HepG2 (cell line): Measurements from ENCODE around the gene SMIM28. TPM values are rescaled to one million over a fixed set of nuclear protein-coding genes. Genes with fewer than 3 reads are reported as not detected.

Experiments
- CHCHD3 ChIP-seq: sonication (generic); formaldehyde crosslinking; IDR thresholded peaks from 2 replicates; pipeline ENCODE4 v1.8.0; 2022; ENCODE audit warnings: mild to moderate bottlenecking, missing genetic modification reagents, moderate library complexity
- CREB1 ChIP-seq, 2 experiments: fragments of 450-650 bp in 1 of 2; IDR thresholded peaks; 2 replicates each; pipeline ENCODE4 v1.6.1; 2016 to 2017; ENCODE audit warnings: control low read depth in 1 of 2, mild to moderate bottlenecking in 1 of 2, missing compliant biosample characterization in 1 of 2, missing genetic modification characterization in 1 of 2
- DMAP1 ChIP-seq: IDR thresholded peaks from 2 replicates; pipeline ENCODE4 v1.6.1; 2016
- FOXC1 ChIP-seq: sonication (generic); formaldehyde crosslinking; IDR thresholded peaks from 2 replicates; pipeline ENCODE4 v1.8.0; 2022; ENCODE audit warnings: mild to moderate bottlenecking, missing genetic modification reagents, borderline replicate concordance
- HES4 ChIP-seq: sonication (generic); formaldehyde crosslinking; IDR thresholded peaks from 2 replicates; pipeline ENCODE4 v1.9.0; 2021; ENCODE audit warnings: mild to moderate bottlenecking, missing genetic modification reagents, borderline replicate concordance
- HIVEP1 ChIP-seq: sonication (generic); formaldehyde crosslinking; IDR thresholded peaks from 2 replicates; pipeline ENCODE4 v1.4.0; 2020; ENCODE audit warnings: mild to moderate bottlenecking, missing genetic modification reagents
- HNF4A ChIP-seq: sonication (generic); formaldehyde crosslinking; IDR thresholded peaks from 2 replicates; pipeline ENCODE4 v1.4.0; 2020; ENCODE audit warnings: missing genetic modification reagents
- KDM5B ChIP-seq: sonication (generic); formaldehyde crosslinking; IDR thresholded peaks from 2 replicates; pipeline ENCODE4 v1.4.0; 2020; ENCODE audit warnings: missing genetic modification reagents, mild to moderate bottlenecking, borderline replicate concordance
- KLF6 ChIP-seq: IDR thresholded peaks from 2 replicates; pipeline ENCODE4 v1.8.0; 2016; ENCODE audit warnings: missing biosample characterization, missing genetic modification reagents
- MED13 ChIP-seq: sonication (generic); formaldehyde crosslinking; IDR thresholded peaks from 2 replicates; pipeline ENCODE4 v1.5.0; 2020; ENCODE audit warnings: missing genetic modification reagents
- MXD4 ChIP-seq: IDR thresholded peaks from 2 replicates; pipeline ENCODE4 v1.6.1; 2016; ENCODE audit warnings: mild to moderate bottlenecking, missing biosample characterization, missing genetic modification reagents
- NR2F2 ChIP-seq: IDR thresholded peaks from 2 replicates; pipeline ENCODE4 v1.6.1; 2012; ENCODE audit warnings: low read depth, inconsistent platforms, borderline replicate concordance
- RFX3 ChIP-seq: IDR thresholded peaks from 2 replicates; pipeline ENCODE4 v1.6.1; 2016; ENCODE audit warnings: missing biosample characterization, missing genetic modification reagents
- SAP130 ChIP-seq: IDR thresholded peaks from 2 replicates; pipeline ENCODE4 v1.6.1; 2016; ENCODE audit warnings: low read depth
- SCMH1 ChIP-seq: sonication (generic); formaldehyde crosslinking; IDR thresholded peaks from 2 replicates; pipeline ENCODE4 v1.9.0; 2021; ENCODE audit warnings: missing genetic modification reagents, mild to moderate bottlenecking, borderline replicate concordance
- SETDB1 ChIP-seq: sonication (generic); formaldehyde crosslinking; IDR thresholded peaks from 2 replicates; pipeline ENCODE4 v1.5.1; 2020; ENCODE audit warnings: missing genetic modification reagents, mild to moderate bottlenecking, borderline replicate concordance
- SMAD1 ChIP-seq: sonication (generic); formaldehyde crosslinking; IDR thresholded peaks from 2 replicates; pipeline ENCODE4 v1.4.0; 2020; ENCODE audit warnings: missing genetic modification reagents, low read depth, mild to moderate bottlenecking, borderline replicate concordance
- YEATS2 ChIP-seq: sonication (generic); formaldehyde crosslinking; IDR thresholded peaks from 2 replicates; pipeline ENCODE4 v1.4.0; 2020; ENCODE audit warnings: missing genetic modification reagents, borderline replicate concordance
- ZKSCAN8 ChIP-seq: IDR thresholded peaks from 2 replicates; pipeline ENCODE4 v1.6.1; 2016; ENCODE audit warnings: borderline replicate concordance, missing genetic modification reagents, missing compliant biosample characterization
- ZNF17 ChIP-seq: sonication (generic); formaldehyde crosslinking; IDR thresholded peaks from 2 replicates; pipeline ENCODE4 v1.5.0; 2020; ENCODE audit warnings: mild to moderate bottlenecking, missing genetic modification reagents
- ZNF451 ChIP-seq: sonication (generic); formaldehyde crosslinking; IDR thresholded peaks from 2 replicates; pipeline ENCODE4 v1.5.0; 2020; ENCODE audit warnings: mild to moderate bottlenecking, missing genetic modification reagents
- ZNF501 ChIP-seq: sonication (generic); formaldehyde crosslinking; IDR thresholded peaks from 2 replicates; pipeline ENCODE4 v1.5.1; 2020; ENCODE audit warnings: mild to moderate bottlenecking, moderate library complexity, missing genetic modification reagents
- polyA plus RNA-seq, 8 experiments: library from polyadenylated mRNA; depleted of rRNA in 3 of 8; stranded (reverse) in 7 of 8; unstranded in 1 of 8; fragments of >200 nt; fragmentation: Illumina TruSeq in 4 of 8; extraction: Trizol in 4 of 8; gene quantifications; 2 replicates each; pipeline versions ENCODE4 v1.2.1 to v1.2.3, GENCODE V29; 2011 to 2016; ENCODE audit warnings: low read depth in 4 of 8, missing spikeins in 1 of 8, mixed read lengths in 1 of 8; ENCODE audit not compliant: insufficient read depth in 1 of 8
- total RNA-seq, 5 experiments: library from RNA; depleted of rRNA; stranded (reverse); fragments of >200 nt; fragmentation: Illumina TruSeq; extraction: Trizol; gene quantifications; 2 replicates each; pipeline ENCODE4 v1.2.3, GENCODE V29; 2016; ENCODE audit warnings: low read depth in 1 of 5
- TF ChIP-seq, protein P1 (sequence below): sonication (generic); formaldehyde crosslinking; IDR thresholded peaks from 2 replicates; pipeline ENCODE4 v1.4.0; 2020; ENCODE audit warnings: mild to moderate bottlenecking, missing genetic modification reagents
- TF ChIP-seq, protein P2 (sequence below): sonication (generic); formaldehyde crosslinking; IDR thresholded peaks from 2 replicates; pipeline ENCODE4 v1.5.1; 2020; ENCODE audit warnings: missing genetic modification reagents, mild to moderate bottlenecking, borderline replicate concordance
- TF ChIP-seq, protein P3 (sequence below): sonication (generic); formaldehyde crosslinking; IDR thresholded peaks from 2 replicates; pipeline ENCODE4 v1.4.0; 2020; ENCODE audit warnings: missing genetic modification reagents, borderline replicate concordance

The SMIM28 gene
- total and polyA plus RNA-seq, 2 of the 13 experiments (the other 11 are each of a cell fraction or from before 2014, with no cell fraction given), result not detected

DNA sequence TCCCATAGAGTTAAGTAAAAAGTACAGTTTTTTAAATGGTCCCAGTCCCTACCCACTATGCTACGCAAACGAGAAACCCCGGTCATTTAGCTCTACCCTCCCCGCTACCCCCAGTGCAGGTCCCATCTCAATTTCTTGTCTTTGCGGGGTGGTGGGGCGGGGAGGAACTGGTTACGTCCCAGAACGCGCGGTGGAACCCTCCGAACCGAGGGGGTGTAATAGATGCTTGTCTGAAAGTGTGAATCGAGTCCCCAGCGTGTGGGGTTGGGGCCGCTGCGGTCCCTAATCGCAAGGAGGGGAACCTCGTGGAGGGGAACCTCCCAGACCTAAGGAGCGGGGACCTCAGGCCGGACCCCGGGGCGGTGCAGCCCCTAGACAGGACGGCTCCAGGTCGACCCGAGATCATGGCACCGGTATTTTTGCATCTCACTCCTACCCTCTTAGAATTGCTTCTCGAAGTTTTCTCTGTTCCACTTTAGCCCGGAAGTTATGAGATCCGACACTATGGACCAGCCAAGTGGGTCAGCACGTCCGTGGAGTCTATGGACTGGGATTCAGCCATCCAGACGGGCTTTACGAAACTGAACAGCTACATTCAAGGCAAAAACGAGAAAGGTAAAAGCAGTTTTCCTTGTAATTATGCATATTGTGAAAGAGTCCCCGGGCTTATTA is 27.1 kb downstream of the SMIM28 start (continued):
- TF ChIP-seq YEATS2 (no peak), HNF4A (no peak), RFX3 (CRISPR knock-in tag) (no peak), SCMH1 (CRISPR knock-in tag) (no peak), CHCHD3 (CRISPR knock-in tag) (no peak), KLF6 (no peak), MED13 (CRISPR knock-in tag) (no peak), ZNF451 (CRISPR knock-in tag) (no peak), ZNF17 (no peak), ZKSCAN8 (CRISPR knock-in tag) (no peak), CREB1 (IDR thresholded peaks at IDR 0.05) (no peak), CREB1 (CRISPR knock-in tag; IDR thresholded peaks at IDR 0.05) (no peak), HIVEP1 (no peak), SAP130 (no peak), HES4 (CRISPR knock-in tag) (no peak; the same call in 1 of the 2 replicates), KDM5B (no peak), SMAD1 (CRISPR knock-in tag) (no peak), ZNF501 (peak; percentile 36; the same call in 1 of the 2 replicates), SETDB1 (no peak), MXD4 (CRISPR knock-in tag) (no peak), NR2F2 (no peak), FOXC1 (CRISPR knock-in tag) (no peak), DMAP1 (CRISPR knock-in tag) (no peak)
- TF ChIP-seq, protein P1, sequence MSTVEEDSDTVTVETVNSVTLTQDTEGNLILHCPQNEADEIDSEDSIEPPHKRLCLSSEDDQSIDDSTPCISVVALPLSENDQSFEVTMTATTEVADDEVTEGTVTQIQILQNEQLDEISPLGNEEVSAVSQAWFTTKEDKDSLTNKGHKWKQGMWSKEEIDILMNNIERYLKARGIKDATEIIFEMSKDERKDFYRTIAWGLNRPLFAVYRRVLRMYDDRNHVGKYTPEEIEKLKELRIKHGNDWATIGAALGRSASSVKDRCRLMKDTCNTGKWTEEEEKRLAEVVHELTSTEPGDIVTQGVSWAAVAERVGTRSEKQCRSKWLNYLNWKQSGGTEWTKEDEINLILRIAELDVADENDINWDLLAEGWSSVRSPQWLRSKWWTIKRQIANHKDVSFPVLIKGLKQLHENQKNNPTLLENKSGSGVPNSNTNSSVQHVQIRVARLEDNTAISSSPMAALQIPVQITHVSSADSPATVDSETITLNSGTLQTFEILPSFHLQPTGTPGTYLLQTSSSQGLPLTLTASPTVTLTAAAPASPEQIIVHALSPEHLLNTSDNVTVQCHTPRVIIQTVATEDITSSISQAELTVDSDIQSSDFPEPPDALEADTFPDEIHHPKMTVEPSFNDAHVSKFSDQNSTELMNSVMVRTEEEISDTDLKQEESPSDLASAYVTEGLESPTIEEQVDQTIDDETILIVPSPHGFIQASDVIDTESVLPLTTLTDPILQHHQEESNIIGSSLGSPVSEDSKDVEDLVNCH, result no peak
- TF ChIP-seq, protein P2, sequence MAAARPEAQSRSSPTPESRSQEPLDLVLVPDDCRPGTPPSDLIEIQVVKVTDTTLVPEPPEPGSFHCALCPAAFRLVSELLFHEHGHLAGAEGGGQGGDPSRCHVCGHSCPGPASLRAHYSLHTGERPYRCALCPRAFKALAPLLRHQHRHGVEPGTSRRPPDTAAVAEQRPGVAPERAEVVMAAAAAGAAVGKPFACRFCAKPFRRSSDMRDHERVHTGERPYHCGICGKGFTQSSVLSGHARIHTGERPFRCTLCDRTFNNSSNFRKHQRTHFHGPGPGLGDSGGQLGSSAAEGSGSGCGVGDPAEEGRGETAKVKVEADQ (CRISPR knock-in tag), result no peak
- TF ChIP-seq, protein P3, sequence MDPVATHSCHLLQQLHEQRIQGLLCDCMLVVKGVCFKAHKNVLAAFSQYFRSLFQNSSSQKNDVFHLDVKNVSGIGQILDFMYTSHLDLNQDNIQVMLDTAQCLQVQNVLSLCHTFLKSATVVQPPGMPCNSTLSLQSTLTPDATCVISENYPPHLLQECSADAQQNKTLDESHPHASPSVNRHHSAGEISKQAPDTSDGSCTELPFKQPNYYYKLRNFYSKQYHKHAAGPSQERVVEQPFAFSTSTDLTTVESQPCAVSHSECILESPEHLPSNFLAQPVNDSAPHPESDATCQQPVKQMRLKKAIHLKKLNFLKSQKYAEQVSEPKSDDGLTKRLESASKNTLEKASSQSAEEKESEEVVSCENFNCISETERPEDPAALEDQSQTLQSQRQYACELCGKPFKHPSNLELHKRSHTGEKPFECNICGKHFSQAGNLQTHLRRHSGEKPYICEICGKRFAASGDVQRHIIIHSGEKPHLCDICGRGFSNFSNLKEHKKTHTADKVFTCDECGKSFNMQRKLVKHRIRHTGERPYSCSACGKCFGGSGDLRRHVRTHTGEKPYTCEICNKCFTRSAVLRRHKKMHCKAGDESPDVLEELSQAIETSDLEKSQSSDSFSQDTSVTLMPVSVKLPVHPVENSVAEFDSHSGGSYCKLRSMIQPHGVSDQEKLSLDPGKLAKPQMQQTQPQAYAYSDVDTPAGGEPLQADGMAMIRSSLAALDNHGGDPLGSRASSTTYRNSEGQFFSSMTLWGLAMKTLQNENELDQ (CRISPR knock-in tag), result no peak
